Panc1 (cell line): ENCODE data around the gene B9D1. TPM values are rescaled to one million over a fixed set of nuclear protein-coding genes. Genes with fewer than 3 reads are reported as not detected.

Source experiments
- ATAC-seq: fragments of 200-7000 bp; cut with Tn5 transposase; 2 replicates; pipeline ENCODE4 v1.9.1; 2020; ENCODE audit warnings: mild to moderate bottlenecking, moderate library complexity
- BruUV-seq: library from RNA; stranded (reverse); fragments of 400-500 nt; replicated peaks from 2 replicates; lab custom pipeline; 2021; lab: Mats Ljungman, UMichigan
- CTCF ChIA-PET: fragments of 300-600 bp; sonication (Branson Sonifier 250); formaldehyde crosslinking; loops from one replicate; lab custom pipeline; 2022; ENCODE audit warnings: antibody characterized with exemption; lab: Charles Lee
- POLR2A ChIA-PET: fragments of 300-600 bp; sonication (Branson Sonifier 250); formaldehyde crosslinking; loops from one replicate; lab custom pipeline; 2022; ENCODE audit warnings: antibody characterized with exemption; lab: Charles Lee
- DNase-seq: peaks from one replicate; pipeline ENCODE4 v3.0.0-alpha.2; 2010; ENCODE audit warnings: low read depth, low spot score
- H3K27ac ChIP-seq: 2 replicates; pipeline ENCODE4 v1.5.1; 2011; ENCODE audit warnings: mild to moderate bottlenecking, low read length, inconsistent platforms
- H3K27me3 ChIP-seq: fragments of 200-500 bp; sonication (Bioruptor generic); 2 replicates; pipeline ENCODE4 v1.6.0; 2014; ENCODE audit warnings: low read length, inconsistent platforms; ENCODE audit not compliant: control insufficient read depth, insufficient read depth
- H3K36me3 ChIP-seq: fragments of 200-500 bp; sonication (Bioruptor generic); 2 replicates; pipeline ENCODE4 v1.5.1; 2014; ENCODE audit warnings: inconsistent platforms, mild to moderate bottlenecking, low read length, moderate library complexity; ENCODE audit not compliant: control insufficient read depth, insufficient read depth
- H3K4me1 ChIP-seq: 2 replicates; pipeline ENCODE4 v1.5.1; 2011; ENCODE audit warnings: inconsistent platforms, mild to moderate bottlenecking, low read length, moderate library complexity; ENCODE audit not compliant: control insufficient read depth, insufficient read depth
- H3K4me3 ChIP-seq, 2 experiments: 2 replicates each; pipeline ENCODE4 v1.5.1; 2011 to 2012; ENCODE audit warnings: low read depth in 2 of 2, low read length in 2 of 2, mild to moderate bottlenecking in 2 of 2, inconsistent platforms in 1 of 2, moderate library complexity in 1 of 2
- H3K9me3 ChIP-seq: fragments of 200-500 bp; sonication (Bioruptor generic); 2 replicates; pipeline ENCODE4 v1.5.1; 2014; ENCODE audit warnings: low read depth, mild to moderate bottlenecking, inconsistent platforms, low read length, moderate library complexity; ENCODE audit not compliant: control insufficient read depth, insufficient read depth
- CTCF ChIP-seq: fragments of 450-650 bp; IDR thresholded peaks from 2 replicates; pipeline ENCODE4 v1.5.1; 2017; ENCODE audit warnings: mild to moderate bottlenecking
- POLR2AphosphoS5 ChIP-seq: IDR thresholded peaks from 2 replicates; pipeline ENCODE4 v1.6.1; 2012; ENCODE audit warnings: mild to moderate bottlenecking, low read depth, low read length, moderate library complexity
- REST ChIP-seq, 2 experiments: IDR thresholded peaks; 2 replicates each; pipeline ENCODE4 v1.6.1; 2011 to 2012; ENCODE audit warnings: low read depth in 2 of 2, control low read depth in 1 of 2, low read length in 1 of 2, mild to moderate bottlenecking in 1 of 2, moderate library complexity in 1 of 2; ENCODE audit not compliant: insufficient read depth in 1 of 2
- SIN3A ChIP-seq: IDR thresholded peaks from 2 replicates; pipeline ENCODE4 v1.6.1; 2012; ENCODE audit warnings: low read depth, mild to moderate bottlenecking, low read length, moderate library complexity, borderline replicate concordance; ENCODE audit not compliant: insufficient read depth
- TCF7L2 ChIP-seq: IDR thresholded peaks from 2 replicates; pipeline ENCODE4 v1.6.1; 2011; ENCODE audit warnings: mild to moderate bottlenecking, low read depth, low read length, inconsistent platforms
- in situ Hi-C: cut with HindIII; loops from 2 replicates; pipeline ENCODE4 v1.10.0; 2016; ENCODE audit warnings: low sequenced_read_pairs, low pct_unique_long_range_greater_than_20kb
- intact Hi-C: fragments of 100-400 bp; cut with micrococcal nuclease; formaldehyde crosslinking; loops from one replicate; pipeline ENCODE4 v1.10.0; 2022; ENCODE audit not compliant: unreplicated experiment
- total RNA-seq: library from RNA; stranded (reverse); gene quantifications from one replicate; pipeline ENCODE4 v1.2.1, GENCODE V29; 2021; ENCODE audit not compliant: unreplicated experiment

B9D1 gene
- total RNA-seq, 1 experiment from 2014 or later = 19.1 TPM

- no peak for ATAC-seq
- no TSS peak for BruUV-seq
- POLR2A ChIA-PET = no interaction called here
Measured at GRCh38 chr17:19397556-19398041, 35.1 kb upstream of the B9D1 start.

GRCh38 chr17:19392303-19392702 lies 29.8 kb upstream of the B9D1 start:
- ChIA-PET CTCF (no interaction called here), POLR2A (no interaction called here)
- intact Hi-C loops (no loop called here), in situ Hi-C loops (no loop called here)
- H3K4me3 ChIP-seq = no peak overlapping the region
- no peaks in the 10 kb centered on the region for H3K27me3 ChIP-seq
- no peak for ATAC-seq
- H3K4me1 ChIP-seq = peaks cover 7% of the 10 kb centered on the region
- H3K36me3 ChIP-seq = no peaks in the 10 kb centered on the region
- DNase-seq = no peak
- no peak for TF ChIP-seq SIN3A
- TF ChIP-seq TCF7L2 = no peak
- no peak for TF ChIP-seq REST (IDR thresholded peaks at IDR 0.05; ENCODE audit: insufficient read depth in 1 of 2, low read depth in 2 of 2, low read length in 1 of 2)
- TF ChIP-seq POLR2AphosphoS5 = no peak
- TF ChIP-seq CTCF = no peak
- no TSS peak for BruUV-seq
- H3K9me3 ChIP-seq = no peaks in the 10 kb centered on the region
- no peak overlapping the region for H3K27ac ChIP-seq

More at GRCh38 chr17:19397556-19398041, 35.1 kb upstream of the B9D1 start:
- intact Hi-C loops (no loop called here), in situ Hi-C loops (no loop called here)
- CTCF ChIA-PET = no interaction called here
- Histone ChIP-seq H3K4me1 (no peaks in the 10 kb centered on the region), H3K27ac (no peak overlapping the region), H3K36me3 (no peaks in the 10 kb centered on the region), H3K27me3 (no peaks in the 10 kb centered on the region), H3K4me3 (no peak overlapping the region), H3K9me3 (no peaks in the 10 kb centered on the region)
- no peak for DNase-seq
- no peak for TF ChIP-seq POLR2AphosphoS5
- no peak for TF ChIP-seq SIN3A
- TF ChIP-seq TCF7L2 = no peak
- no peak for TF ChIP-seq REST (IDR thresholded peaks at IDR 0.05; ENCODE audit: insufficient read depth in 1 of 2, low read depth in 2 of 2, low read length in 1 of 2)
- TF ChIP-seq CTCF = no peak
